ENCODE measurements around the gene RPL23.
"Not testable (repeated sequence)": the region's sequence is repeated elsewhere in the genome, so short reads cannot be mapped to it uniquely, and the experiment has no call there.

Gene RPL23

GRCh38 chr17:38867179-38867967, 13.9 kb upstream of the RPL23 start:
- peak; percentile 74 to 75 for DNase-seq

- no peak for DNase-seq
These were observed 11.3 kb upstream of the RPL23 start for GRCh38 chr17:38864636-38865398.

- DNase-seq: no peak
These were observed 7.9 kb upstream of the RPL23 start for GRCh38 chr17:38861399-38861843.

GRCh38 chr17:38857271-38857670, 3.8 kb upstream of the RPL23 start:
- DNase-seq: no peak

GRCh38 chr17:38855101-38855714, 1.7 kb upstream of the RPL23 start:
- not testable (repeated sequence) for DNase-seq

GRCh38 chr17:38852771-38853291, 690 bp downstream of the RPL23 start:
- DNase-seq: peak; percentile 26 to 65

- DNase-seq: no peak
These were observed 2.1 kb downstream of the RPL23 start for GRCh38 chr17:38851434-38851833.

GRCh38 chr17:38850374-38850773, 3.1 kb downstream of the RPL23 start:
- DNase-seq: no peak

GRCh38 chr17:38848939-38849605, 4.4 kb downstream of the RPL23 start:
- DNase-seq: no peak

GRCh38 chr17:38848557-38848891, 5.0 kb downstream of the RPL23 start:
- DNase-seq: no peak

- DNase-seq: no peak
These were observed 9.2 kb downstream of the RPL23 start for GRCh38 chr17:38844261-38844757.

GRCh38 chr17:38825762-38826247, 27.7 kb downstream of the RPL23 start:
- no peak for DNase-seq

GRCh38 chr17:38824899-38825761, 28.4 kb downstream of the RPL23 start, which contains the start of gene CWC25:
CWC25 (minus strand) TSS chr17:38825321; CDS start chr17:38825183, 138 bp downstream.
- peak; percentile 96 to 98 for DNase-seq

GRCh38 chr17:38815576-38816193, 37.8 kb downstream of the RPL23 start:
- peak in 1 of 2 donors; percentile 36 for DNase-seq

- DNase-seq: no peak
These were observed 43.7 kb downstream of the RPL23 start for GRCh38 chr17:38809828-38810227.

- no peak for DNase-seq
These were observed 53.2 kb downstream of the RPL23 start for GRCh38 chr17:38800237-38800760.

- peak; percentile 89 to 91 for DNase-seq
These were observed 53.9 kb downstream of the RPL23 start, which contains the start of gene PIP4K2B for GRCh38 chr17:38799501-38800236. PIP4K2B (minus strand) TSS chr17:38799556; CDS start chr17:38799424, 132 bp downstream.

GRCh38 chr17:38798614-38799500, 54.7 kb downstream of the RPL23 start:
- peak in 1 of 2 donors; percentile 50 for DNase-seq

Data from CD4-positive, alpha-beta T cell treated with Interleukin-1 beta for 1 hour (primary cell).